ENCODE measurements around the gene PRDM11.
"Not testable (repeated sequence)": the region's sequence is repeated elsewhere in the genome, so short reads cannot be mapped to it uniquely, and the experiment has no call there.

PRDM11 gene

GRCh38 chr11:45237711-45238315, 91.4 kb downstream of the PRDM11 start:
- no peak for DNase-seq (ENCODE audit: low spot score)

GRCh38 chr11:45238724-45239123, 92.3 kb downstream of the PRDM11 start:
- no peak for DNase-seq (ENCODE audit: low spot score)

GRCh38 chr11:45239733-45240132, 93.3 kb downstream of the PRDM11 start:
- no peak for DNase-seq (ENCODE audit: low spot score)

- DNase-seq (ENCODE audit: low spot score) = no peak
Measured at GRCh38 chr11:45243967-45244366, 97.5 kb downstream of the PRDM11 start.

- no peak for DNase-seq (ENCODE audit: low spot score)
Measured at GRCh38 chr11:45245218-45246045, 99.0 kb downstream of the PRDM11 start.

GRCh38 chr11:45246241-45246640, 99.8 kb downstream of the PRDM11 start:
- no peak for DNase-seq (ENCODE audit: low spot score)

- DNase-seq (ENCODE audit: low spot score) = no peak
Measured at GRCh38 chr11:45247433-45247832, 101.0 kb downstream of the PRDM11 start.

GRCh38 chr11:45248501-45249011, 102.1 kb downstream of the PRDM11 start:
- no peak for DNase-seq (ENCODE audit: low spot score)

- DNase-seq (ENCODE audit: low spot score) = not testable (repeated sequence)
Measured at GRCh38 chr11:45249372-45249771, 102.9 kb downstream of the PRDM11 start.

- DNase-seq (ENCODE audit: low spot score) = no peak
Measured at GRCh38 chr11:45250035-45250718, 103.7 kb downstream of the PRDM11 start.

- peak; percentile 11 for DNase-seq (ENCODE audit: low spot score)
Measured at GRCh38 chr11:45252134-45252856, 105.9 kb downstream of the PRDM11 start.

GRCh38 chr11:45252877-45253276, 106.4 kb downstream of the PRDM11 start:
- DNase-seq (ENCODE audit: low spot score) = no peak

GRCh38 chr11:45253640-45254039, 107.2 kb downstream of the PRDM11 start:
- no peak for DNase-seq (ENCODE audit: low spot score)

GRCh38 chr11:45254070-45254469, 107.6 kb downstream of the PRDM11 start:
- DNase-seq (ENCODE audit: low spot score) = no peak

- DNase-seq (ENCODE audit: low spot score) = no peak
Measured at GRCh38 chr11:45258982-45259530, 112.6 kb downstream of the PRDM11 start.

- no peak for DNase-seq (ENCODE audit: low spot score)
Measured at GRCh38 chr11:45259592-45259991, 113.2 kb downstream of the PRDM11 start.

GRCh38 chr11:45260071-45260470, 113.6 kb downstream of the PRDM11 start:
- DNase-seq (ENCODE audit: low spot score) = no peak

- DNase-seq (ENCODE audit: low spot score) = no peak
Measured at GRCh38 chr11:45262900-45263299, 116.5 kb downstream of the PRDM11 start.

GRCh38 chr11:45263773-45264172, 117.3 kb downstream of the PRDM11 start:
- no peak for DNase-seq (ENCODE audit: low spot score)

GRCh38 chr11:45264839-45265515, 118.5 kb downstream of the PRDM11 start:
- no peak for DNase-seq (ENCODE audit: low spot score)

GRCh38 chr11:45265969-45266675, 119.7 kb downstream of the PRDM11 start:
- no peak for DNase-seq (ENCODE audit: low spot score)

All from hematopoietic multipotent progenitor cell treated with erythropoietin and hydrocortisone succinate and interleukin-3 and kit ligand, for 15 days (in vitro differentiated cells).